AG09309 (cell line): ENCODE data around the gene KLHL29.

Experiments
- DNase-seq: peaks from one replicate; pipeline ENCODE4 v3.0.0-alpha.2; 2010; ENCODE audit warnings: low read depth
- H3K4me3 ChIP-seq: 2 replicates; pipeline ENCODE4 v1.5.1; 2011; ENCODE audit warnings: mild to moderate bottlenecking, low read depth, low read length, moderate library complexity; ENCODE audit not compliant: control insufficient read depth
- TF ChIP-seq, protein P1 (sequence below): IDR thresholded peaks from 2 replicates; pipeline ENCODE4 v1.5.1; 2011; ENCODE audit warnings: mild to moderate bottlenecking, low read depth, low read length, inconsistent platforms; ENCODE audit not compliant: insufficient read depth, control insufficient read depth; ENCODE audit errors: missing control alignments

Gene KLHL29

DNA sequence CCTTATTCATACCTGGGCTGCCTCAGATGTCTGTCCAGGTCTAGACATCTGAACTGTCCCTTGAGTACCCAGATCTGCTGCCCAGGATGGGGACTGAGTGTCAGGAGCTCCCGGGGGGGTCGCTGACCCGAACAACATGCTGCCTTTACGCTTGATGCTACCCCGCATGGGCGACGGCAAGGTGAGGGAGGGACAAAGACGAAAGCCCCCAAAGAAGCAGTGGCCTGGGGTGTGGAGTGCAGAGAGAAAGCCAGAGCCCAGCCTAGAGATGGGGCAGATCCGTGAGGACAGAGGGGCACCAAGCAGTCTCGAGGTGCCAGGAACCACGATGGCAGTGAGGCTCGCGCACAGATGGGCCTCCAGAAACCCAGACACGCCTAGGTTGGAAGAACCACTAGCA is 307.3 kb downstream of the KLHL29 start:
- no peak overlapping the region for H3K4me3 ChIP-seq
- no peak for DNase-seq
- TF ChIP-seq, protein P1, sequence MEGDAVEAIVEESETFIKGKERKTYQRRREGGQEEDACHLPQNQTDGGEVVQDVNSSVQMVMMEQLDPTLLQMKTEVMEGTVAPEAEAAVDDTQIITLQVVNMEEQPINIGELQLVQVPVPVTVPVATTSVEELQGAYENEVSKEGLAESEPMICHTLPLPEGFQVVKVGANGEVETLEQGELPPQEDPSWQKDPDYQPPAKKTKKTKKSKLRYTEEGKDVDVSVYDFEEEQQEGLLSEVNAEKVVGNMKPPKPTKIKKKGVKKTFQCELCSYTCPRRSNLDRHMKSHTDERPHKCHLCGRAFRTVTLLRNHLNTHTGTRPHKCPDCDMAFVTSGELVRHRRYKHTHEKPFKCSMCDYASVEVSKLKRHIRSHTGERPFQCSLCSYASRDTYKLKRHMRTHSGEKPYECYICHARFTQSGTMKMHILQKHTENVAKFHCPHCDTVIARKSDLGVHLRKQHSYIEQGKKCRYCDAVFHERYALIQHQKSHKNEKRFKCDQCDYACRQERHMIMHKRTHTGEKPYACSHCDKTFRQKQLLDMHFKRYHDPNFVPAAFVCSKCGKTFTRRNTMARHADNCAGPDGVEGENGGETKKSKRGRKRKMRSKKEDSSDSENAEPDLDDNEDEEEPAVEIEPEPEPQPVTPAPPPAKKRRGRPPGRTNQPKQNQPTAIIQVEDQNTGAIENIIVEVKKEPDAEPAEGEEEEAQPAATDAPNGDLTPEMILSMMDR, result no peak

DNA sequence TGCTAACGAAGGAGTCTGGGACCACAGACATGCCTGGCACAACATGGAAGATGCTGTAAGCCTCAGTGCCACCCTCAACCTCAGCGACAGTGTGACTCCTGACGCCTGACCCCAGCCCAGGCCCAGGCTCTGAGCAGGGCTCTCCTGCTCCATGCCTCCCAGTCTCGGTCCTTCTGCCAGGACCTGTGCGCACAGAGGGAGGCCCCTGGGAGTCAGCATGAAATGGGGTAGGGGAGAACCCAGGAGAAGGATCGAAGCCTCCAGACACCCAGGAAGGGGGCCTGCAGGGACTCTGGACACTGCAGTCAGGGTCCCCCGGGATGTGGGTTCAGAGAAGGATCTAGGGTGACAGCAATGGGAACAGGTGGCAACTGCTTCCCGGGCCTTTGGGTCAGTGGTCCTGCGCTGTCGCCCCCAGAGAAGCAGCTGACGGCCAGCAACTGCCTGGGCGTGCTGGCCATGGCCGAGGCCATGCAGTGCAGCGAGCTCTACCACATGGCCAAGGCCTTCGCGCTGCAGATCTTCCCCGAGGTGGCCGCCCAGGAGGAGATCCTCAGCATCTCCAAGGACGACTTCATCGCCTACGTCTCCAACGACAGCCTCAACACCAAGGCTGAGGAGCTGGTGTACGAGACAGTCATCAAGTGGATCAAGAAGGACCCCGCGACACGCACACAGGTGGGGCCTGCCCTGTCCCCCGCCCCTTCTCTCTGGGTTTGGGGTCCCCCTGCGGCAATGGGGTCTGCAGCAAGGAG is 308.0 kb downstream of the KLHL29 start:
- no peak for DNase-seq
- TF ChIP-seq, protein P1, result no peak
- no peak overlapping the region for H3K4me3 ChIP-seq

DNA sequence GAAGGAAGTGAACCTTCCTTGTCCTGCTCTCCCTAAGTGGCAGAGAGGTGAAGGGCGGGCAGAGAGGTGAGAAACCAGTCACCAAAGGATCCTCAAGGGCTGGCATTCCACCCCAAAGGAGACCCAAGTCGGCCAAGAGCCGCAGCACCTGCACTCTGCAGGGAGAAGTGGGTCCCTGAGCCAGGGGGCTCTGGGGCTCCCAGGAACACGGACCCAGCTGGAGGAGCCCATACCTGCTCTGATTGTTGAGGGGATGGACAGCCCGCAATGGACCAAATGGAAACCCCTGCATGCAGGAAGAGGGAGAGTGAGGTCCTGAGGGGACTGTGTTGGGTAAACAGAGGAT is 308.6 kb downstream of the KLHL29 start:
- no peak overlapping the region for H3K4me3 ChIP-seq
- no peak for DNase-seq
- TF ChIP-seq, protein P1, result no peak

- H3K4me3 ChIP-seq, result no peak overlapping the region
- TF ChIP-seq, protein P1, result no peak
Observed at GRCh38 chr2:23694058-23695045, 309.4 kb downstream of the KLHL29 start.

GRCh38 chr2:23695214-23695889 is 310.4 kb downstream of the KLHL29 start:
- TF ChIP-seq, protein P1, result no peak

More at GRCh38 chr2:23694058-23695045, 309.4 kb downstream of the KLHL29 start:
- DNase-seq, result no peak

More at GRCh38 chr2:23695214-23695889, 310.4 kb downstream of the KLHL29 start:
- no peak overlapping the region for H3K4me3 ChIP-seq
- no peak for DNase-seq
